ENCODE data around the gene TRAF2. TPM values are rescaled to one million over a fixed set of nuclear protein-coding genes. Genes with fewer than 3 reads are reported as not detected.

The TRAF2 gene
- total and polyA plus RNA-seq, 10 donors, result 13.6 to 49.7 (median 24.3) TPM

GRCh38 chr9:136910197-136910900 lies 24.0 kb downstream of the TRAF2 start:
- Histone ChIP-seq H3K4me1 (peaks cover 0 to 37% (median 2%) of the 10 kb centered on the region in 6 donors), H3K36me3 (peaks cover 0 to 98% (median 78%) of the 10 kb centered on the region in 6 donors), H3K4me3 (no peak overlapping the region), H3K9me3 (no peaks in the 10 kb centered on the region), H3K27ac (no peak overlapping the region), H3K27me3 (replicated peaks in 1 of 7) (no peaks in the 10 kb centered on the region)
- intact Hi-C loops (cut with DNase I; ENCODE audit: low total_unique reads), result no loop called here
- TF ChIP-seq POLR2AphosphoS5 (IDR thresholded peaks at IDR 0.05), result no peak
- TF ChIP-seq POLR2A (IDR thresholded peaks at IDR 0.05), result no peak
- no peak for TF ChIP-seq CTCF (IDR thresholded peaks at IDR 0.05 in 8 of 11, conservative IDR thresholded peaks at IDR 0.05 in 3 of 11)
- DNase-seq, result no peak
- WGBS, 5 donors, result 90 to 95% (median 94%) methylated on average over 10 to 12 of the region's 12 CpGs

- Histone ChIP-seq H3K27me3 (replicated peaks in 1 of 7) (no peaks in the 10 kb centered on the region), H3K9me3 (no peaks in the 10 kb centered on the region), H3K36me3 (peaks cover 0 to 98% (median 82%) of the 10 kb centered on the region in 6 donors), H3K4me1 (peaks cover 0 to 33% (median 0%) of the 10 kb centered on the region in 6 donors), H3K4me3 (no peak overlapping the region), H3K27ac (no peak overlapping the region)
- no peak for DNase-seq
- intact Hi-C loops (cut with DNase I; ENCODE audit: low total_unique reads), result no loop called here
- TF ChIP-seq POLR2A (IDR thresholded peaks at IDR 0.05), result no peak
- TF ChIP-seq POLR2AphosphoS5 (IDR thresholded peaks at IDR 0.05), result peak in 1 of 3 donors; percentile 10
- WGBS, 5 donors, result 85 to 94% (median 89%) methylated on average over 11 to 12 of the region's 12 CpGs
Measured at GRCh38 chr9:136910901-136911245, 24.6 kb downstream of the TRAF2 start.

- Histone ChIP-seq H3K4me1 (peaks cover 0 to 45% (median 5%) of the 10 kb centered on the region in 6 donors), H3K36me3 (peaks cover 0 to 98% (median 80%) of the 10 kb centered on the region in 6 donors), H3K27me3 (replicated peaks in 1 of 7) (no peaks in the 10 kb centered on the region), H3K27ac (peak overlapping the region in 6 of 8 donors; percentile 11 to 76 (median 62)), H3K4me3 (peak overlapping the region in 1 of 8 donors; percentile 11), H3K9me3 (no peaks in the 10 kb centered on the region)
- intact Hi-C loops (cut with DNase I; ENCODE audit: low total_unique reads), result no loop called here
- 74 to 88% (median 78%) methylated on average over 15 to 17 of the region's 17 CpGs for WGBS, 5 donors
- no peak for DNase-seq
- TF ChIP-seq CTCF (IDR thresholded peaks at IDR 0.05 in 8 of 11, conservative IDR thresholded peaks at IDR 0.05 in 3 of 11) (no peak), POLR2AphosphoS5 (IDR thresholded peaks at IDR 0.05) (peak in 1 of 3 donors; percentile 8)
Measured at GRCh38 chr9:136913701-136914438, 27.6 kb downstream of the TRAF2 start.

- peaks cover 0 to 45% (median 5%) of the 10 kb centered on the region in 6 donors for H3K4me1 ChIP-seq
- H3K27ac ChIP-seq, result peak overlapping the region in 1 of 8 donors; percentile 4
- H3K4me3 ChIP-seq, result no peak overlapping the region
- no peaks in the 10 kb centered on the region for H3K9me3 ChIP-seq
- peaks cover 0 to 98% (median 75%) of the 10 kb centered on the region in 6 donors for H3K36me3 ChIP-seq
- no peak for DNase-seq
- intact Hi-C loops (cut with DNase I; ENCODE audit: low total_unique reads), result no loop called here
- no peak for TF ChIP-seq POLR2AphosphoS5 (IDR thresholded peaks at IDR 0.05)
- TF ChIP-seq POLR2A (IDR thresholded peaks at IDR 0.05), result no peak
- no peak for TF ChIP-seq CTCF (IDR thresholded peaks at IDR 0.05 in 8 of 11, conservative IDR thresholded peaks at IDR 0.05 in 3 of 11)
- no peaks in the 10 kb centered on the region for H3K27me3 ChIP-seq (replicated peaks in 1 of 7)
- WGBS, 5 donors, result 87 to 93% (median 89%) methylated on average over 21 of the region's 21 CpGs
Measured at GRCh38 chr9:136915632-136916329, 29.5 kb downstream of the TRAF2 start.

All from spleen (tissue), 11 donors.